Ishikawa (cell line): ENCODE results near the gene MITF.

ENCODE experiments used
- CEBPB ChIP-seq: IDR thresholded peaks from 2 replicates; pipeline ENCODE4 v1.6.1; 2012
- CREB1 ChIP-seq: IDR thresholded peaks from 2 replicates; pipeline ENCODE4 v1.6.1; 2012; ENCODE audit warnings: low read depth
- EGR1 ChIP-seq: IDR thresholded peaks from 2 replicates; pipeline ENCODE4 v1.6.1; 2012
- EP300 ChIP-seq: IDR thresholded peaks from 2 replicates; pipeline ENCODE4 v1.6.1; 2012; ENCODE audit warnings: borderline replicate concordance
- FOXM1 ChIP-seq: IDR thresholded peaks from 2 replicates; pipeline ENCODE4 v1.6.1; 2012; ENCODE audit warnings: low read depth, borderline replicate concordance
- MAX ChIP-seq: IDR thresholded peaks from 2 replicates; pipeline ENCODE4 v1.6.1; 2012
- NFIC ChIP-seq: IDR thresholded peaks from 2 replicates; pipeline ENCODE4 v1.6.1; 2012
- RAD21 ChIP-seq: IDR thresholded peaks from 2 replicates; pipeline ENCODE4 v1.6.1; 2012; ENCODE audit warnings: low read depth
- REST ChIP-seq: IDR thresholded peaks from 2 replicates; pipeline ENCODE4 v1.6.1; 2012; ENCODE audit warnings: low read depth, mild to moderate bottlenecking
- TAF1 ChIP-seq: IDR thresholded peaks from 2 replicates; pipeline ENCODE4 v1.6.1; 2012; ENCODE audit warnings: low read depth, mild to moderate bottlenecking
- TCF12 ChIP-seq: IDR thresholded peaks from 2 replicates; pipeline ENCODE4 v1.6.1; 2012; ENCODE audit warnings: low read depth
- TEAD4 ChIP-seq: IDR thresholded peaks from 2 replicates; pipeline ENCODE4 v1.6.1; 2012
- USF1 ChIP-seq: IDR thresholded peaks from 2 replicates; pipeline ENCODE4 v1.6.1; 2012
- YY1 ChIP-seq: IDR thresholded peaks from 2 replicates; pipeline ENCODE4 v1.6.1; 2012; ENCODE audit warnings: low read depth
- ZBTB7A ChIP-seq: IDR thresholded peaks from 2 replicates; pipeline ENCODE4 v1.6.1; 2012; ENCODE audit warnings: low read depth

MITF gene

GRCh38 chr3:69767571-69767970, 28.3 kb downstream of the MITF start:
- TF ChIP-seq TAF1 (no peak), TEAD4 (no peak), MAX (no peak), USF1 (no peak), CREB1 (no peak), CEBPB (no peak), YY1 (no peak), RAD21 (no peak), NFIC (no peak), REST (no peak), TCF12 (no peak), FOXM1 (no peak), ZBTB7A (no peak), EP300 (no peak), EGR1 (no peak)

- TF ChIP-seq YY1 = no peak
- no peak for TF ChIP-seq NFIC
- TF ChIP-seq EP300 = no peak
- TF ChIP-seq EGR1 = no peak
- TF ChIP-seq FOXM1 = no peak
- no peak for TF ChIP-seq TCF12
- no peak for TF ChIP-seq MAX
- no peak for TF ChIP-seq TEAD4
- no peak for TF ChIP-seq REST
- TF ChIP-seq CEBPB = no peak
- no peak for TF ChIP-seq RAD21
- no peak for TF ChIP-seq ZBTB7A
- TF ChIP-seq TAF1 = no peak
These were observed 29.2 kb downstream of the MITF start for GRCh38 chr3:69768438-69768837.

GRCh38 chr3:69770219-69770618, 31.0 kb downstream of the MITF start:
- TF ChIP-seq EP300 (peak; percentile 59; the same call in 1 of the 2 replicates), TCF12 (peak; percentile 62; the same call in 1 of the 2 replicates), TEAD4 (peak; percentile 94), USF1 (no peak)

- no peak for TF ChIP-seq EGR1
- TF ChIP-seq TCF12 = no peak
- no peak for TF ChIP-seq FOXM1
- TF ChIP-seq TAF1 = no peak
- 0 out of 2 replicates have a peak, but pooled peaks have one; percentile 28 for TF ChIP-seq TEAD4
- peak; percentile 65; the same call in 1 of the 2 replicates for TF ChIP-seq CEBPB
- no peak for TF ChIP-seq REST
- peak; percentile 26; the same call in 1 of the 2 replicates for TF ChIP-seq NFIC
These were observed 31.8 kb downstream of the MITF start for GRCh38 chr3:69770976-69771634.
